Measurements from ENCODE around the gene SRD5A3. TPM values are rescaled to one million over a fixed set of nuclear protein-coding genes. Genes with fewer than 3 reads are reported as not detected.
A peak's percentile ranks its signal among the peaks of the same experiment; 100 is the strongest.

The SRD5A3 gene
- total and polyA plus RNA-seq, 10 of the 15 experiments (the other 5 are each of a cell fraction or from before 2014, with no cell fraction given), result 1.6 to 20.4 (median 6.1) TPM

- TF ChIP-seq EZH2 (IDR thresholded peaks at IDR 0.05; ENCODE audit: borderline replicate concordance, control insufficient read depth, low read depth, low read length), result no peak
- TF ChIP-seq CEBPZ (IDR thresholded peaks at IDR 0.05; ENCODE audit: low read depth, low read length), result no peak
- no peak for TF ChIP-seq SPI1 (IDR thresholded peaks at IDR 0.05; ENCODE audit: borderline replicate concordance, insufficient read depth, low read depth, low read length)
- no peak for TF ChIP-seq RUNX3 (IDR thresholded peaks at IDR 0.05; ENCODE audit: low read length)
- TF ChIP-seq CBFB (IDR thresholded peaks at IDR 0.05; ENCODE audit: low read depth), result no peak
- no peak for TF ChIP-seq ZNF217 (IDR thresholded peaks at IDR 0.05)
Observed at GRCh38 chr4:55396308-55397125, 50.5 kb downstream of the SRD5A3 start (continued).

GRCh38 chr4:55397126-55397436, 51.0 kb downstream of the SRD5A3 start:
- Histone ChIP-seq H3K36me3 (ENCODE audit: control insufficient read depth in 2 of 2, insufficient read depth in 2 of 2, low read length in 1 of 2) (peaks cover 0 to 4% of the 10 kb centered on the region in 2 experiments; a peak in 1 of 4 replicates), H3K79me2 (ENCODE audit: control insufficient read depth, insufficient read depth, low read length) (peaks cover 59% of the 10 kb centered on the region), H4K20me1 (ENCODE audit: control insufficient read depth, insufficient read depth) (0 out of 2 replicates have a peak, but pooled peaks cover 2% of the 10 kb centered on the region), H3K9ac (ENCODE audit: control insufficient read depth, insufficient read depth, low read length) (peak overlapping the region; percentile 91), H3K9me3 (replicated peaks; ENCODE audit: control insufficient read depth, insufficient read depth, low read length) (no peaks in the 10 kb centered on the region), H3K4me3 (peak overlapping the region; percentile 88), H3K4me1 (ENCODE audit: control insufficient read depth, insufficient read depth, low read length) (peaks cover 3% of the 10 kb centered on the region; the same call in 1 of the 2 replicates), H3K27ac (ENCODE audit: control insufficient read depth, insufficient read depth) (peak overlapping the region; percentile 91), H2AFZ (ENCODE audit: control insufficient read depth, low read depth, low read length) (no peak overlapping the region), H3K4me2 (ENCODE audit: control insufficient read depth, insufficient read depth) (peak overlapping the region; percentile 82), H3K27me3 (replicated peaks in 1 of 2; ENCODE audit: control insufficient read depth in 2 of 2, insufficient read depth in 2 of 2, low read length in 1 of 2) (no peaks in the 10 kb centered on the region)
- ChIA-PET RAD21 (ENCODE audit: unreplicated experiment) (interaction anchor here (0.7 to 6.1 kb wide), 2 partner anchors 12 to 1041 kb away, joined by 3 to 41 read pairs; no protein-coding TSS in a partner anchor), SMC1A (ENCODE audit: uncharacterized antibody, unreplicated experiment) (interaction anchor here (1.0 to 3.3 kb wide), 3 partner anchors 21 to 52 kb away, joined by 3 to 12 read pairs (median 5); partner anchors contain the start of gene SRD5A3), POLR2A (interaction anchor here (0.7 to 1.2 kb wide), 2 partner anchors 12 to 23 kb away, joined by 3 to 5 read pairs; no protein-coding TSS in a partner anchor), CTCF (interaction anchor here (8.4 kb wide), 1 partner anchor 13 kb away, joined by 75 read pairs; no protein-coding TSS in a partner anchor)
- intact Hi-C loops (cut with micrococcal nuclease; ENCODE audit: unreplicated experiment) (loop anchor here (2.0 to 5.0 kb wide), 3 partner anchors 50 to 455 kb away; partner anchors contain the start of genes CLOCK, EXOC1 and SRD5A3), in situ Hi-C loops (cut with MboI) (loop anchor here (5.0 kb wide), 1 partner anchor 150 kb away; the partner anchor contains the start of gene CLOCK)
- DNase-seq (ENCODE audit: low read depth, low spot score) (no peak), ATAC-seq (no peak), FAIRE-seq (no peak)
- BruUV-seq (replicated peaks), result TSS peak; percentile 60
- TF ChIP-seq MYC (IDR thresholded peaks at IDR 0.05; ENCODE audit: insufficient read depth, insufficient read length, insufficient replicate concordance, low read length, severe bottlenecking), result no peak
- no peak for TF ChIP-seq E2F8 (IDR thresholded peaks at IDR 0.05; ENCODE audit: low read depth, partially characterized antibody)
- TF ChIP-seq EP300 (IDR thresholded peaks at IDR 0.05; ENCODE audit: borderline replicate concordance in 1 of 2, control insufficient read depth in 1 of 2, low read depth in 2 of 2, low read length in 2 of 2), result no peak
- TF ChIP-seq SMC3 (IDR thresholded peaks at IDR 0.05; ENCODE audit: borderline replicate concordance, low read length), result no peak
- WGBS (ENCODE audit: insufficient coverage, insufficient replicate concordance, low lambda C conversion rate, missing lambda C conversion rate), result 10% methylated on average over 7 of the region's 7 CpGs

Data from GM12878 (cell line).